Activated CD4-positive, alpha-beta T cell treated with anti-CD3 and anti-CD28 coated beads, Interleukin-2, amount 50 U/mL, for 24 hours (primary cell): Measurements from ENCODE around the gene DNAJC1.

Experiments used
- DNase-seq, 2 donors: peaks; one replicate each; pipeline ENCODE4 v3.0.0-alpha.2; 2020; ENCODE audit warnings: low read depth in 1 of 2, low spot score in 1 of 2

DNAJC1 gene

GRCh38 chr10:21771219-21771618, 232.3 kb downstream of the DNAJC1 start:
- no peak for DNase-seq

DNA sequence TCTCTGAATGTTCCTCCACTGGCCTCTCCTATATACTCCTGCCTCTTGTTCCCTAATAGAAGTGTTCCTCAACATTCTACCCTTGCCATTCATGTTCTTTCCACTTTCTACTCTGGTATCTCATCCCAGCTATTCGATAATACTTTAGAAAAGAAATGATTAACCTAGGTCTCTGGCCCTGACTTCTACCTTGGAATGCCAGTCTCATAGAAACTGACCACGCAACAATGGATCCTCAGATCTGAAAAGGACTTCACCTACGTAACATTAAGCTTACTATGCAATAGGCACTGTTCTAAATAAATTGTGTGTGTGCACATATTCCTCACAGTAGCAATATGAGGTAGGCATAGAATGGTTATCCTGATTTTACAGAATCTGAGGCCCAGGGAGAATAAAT, 234.5 kb downstream of the DNAJC1 start:
- no peak for DNase-seq

- DNase-seq, result no peak
Observed at GRCh38 chr10:21764466-21765189, 238.9 kb downstream of the DNAJC1 start.

- no peak for DNase-seq
Observed at GRCh38 chr10:21760332-21760731, 243.2 kb downstream of the DNAJC1 start.

DNA sequence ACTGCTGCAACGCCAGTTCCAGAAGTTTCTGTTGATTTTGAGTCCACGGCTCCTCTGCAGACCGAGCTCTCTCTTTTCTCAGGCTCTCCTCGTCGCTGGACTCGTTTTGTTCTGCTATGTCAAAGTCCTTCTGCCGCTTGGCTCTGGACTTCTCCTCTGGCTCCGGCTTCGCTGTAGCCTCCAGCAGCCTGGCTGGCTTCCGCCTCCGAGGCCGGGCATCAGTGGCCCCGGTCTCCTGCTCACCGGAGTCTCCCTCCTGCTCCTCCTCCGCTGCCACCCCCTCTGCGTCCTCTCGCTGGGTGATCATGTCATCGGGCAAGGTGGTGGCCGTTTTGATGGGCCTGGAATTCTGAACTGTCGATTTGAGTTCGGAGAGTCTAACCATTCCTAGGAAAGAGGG, 244.3 kb downstream of the DNAJC1 start:
- DNase-seq, result no peak

DNA sequence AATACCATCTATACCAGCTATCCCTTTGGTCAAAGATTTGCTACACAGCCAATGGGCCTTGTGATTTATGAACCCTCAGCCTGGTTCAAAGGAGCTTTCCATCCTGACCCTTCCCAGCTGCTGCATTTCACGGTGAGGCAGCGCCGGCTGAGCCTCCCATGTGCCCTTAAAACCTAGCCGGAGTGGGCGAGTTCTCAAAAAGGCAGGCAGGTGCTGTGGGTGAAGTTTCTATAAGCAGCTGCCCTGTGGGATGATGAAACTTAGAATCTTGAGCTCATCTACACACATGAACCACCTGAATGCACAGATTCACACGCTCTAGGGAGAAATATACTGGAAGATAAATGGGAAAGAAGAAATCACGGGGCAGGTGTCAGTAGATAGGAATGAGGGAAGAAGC, 244.8 kb downstream of the DNAJC1 start:
- no peak for DNase-seq

GRCh38 chr10:21758239-21758638, 245.3 kb downstream of the DNAJC1 start:
- DNase-seq, result no peak

GRCh38 chr10:21757185-21757901, 246.2 kb downstream of the DNAJC1 start:
- no peak for DNase-seq

GRCh38 chr10:21756707-21757106, 246.8 kb downstream of the DNAJC1 start:
- no peak for DNase-seq

DNA sequence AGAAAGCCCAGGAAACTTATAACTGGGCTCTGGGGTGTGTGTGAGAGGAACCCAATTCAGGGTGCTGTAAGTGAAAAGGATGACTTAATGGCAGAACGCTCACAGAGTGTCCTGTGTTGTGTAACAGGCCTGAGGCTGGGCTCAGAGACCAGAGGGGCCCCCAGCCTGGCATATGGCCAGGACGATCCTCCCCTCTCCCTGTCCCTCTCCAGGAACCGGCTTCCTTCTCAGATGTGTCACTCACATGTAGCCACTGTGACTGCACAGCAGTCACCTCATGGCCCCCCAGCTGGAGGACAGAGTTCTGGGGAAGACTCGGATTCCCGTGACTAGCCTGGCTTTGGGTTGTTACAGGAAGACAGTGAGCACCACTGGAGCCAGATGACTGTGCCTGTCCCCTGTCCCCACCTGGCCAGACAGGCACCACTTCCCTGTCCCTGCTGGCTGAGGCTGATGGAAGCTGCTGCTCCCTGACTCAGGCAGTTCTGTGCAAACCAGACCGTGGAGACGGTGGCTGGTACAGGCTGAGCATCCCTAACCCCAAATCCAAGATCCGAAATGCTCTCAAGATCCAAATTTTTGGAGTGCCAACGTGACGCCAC, 249.0 kb downstream of the DNAJC1 start:
- no peak for DNase-seq

DNA sequence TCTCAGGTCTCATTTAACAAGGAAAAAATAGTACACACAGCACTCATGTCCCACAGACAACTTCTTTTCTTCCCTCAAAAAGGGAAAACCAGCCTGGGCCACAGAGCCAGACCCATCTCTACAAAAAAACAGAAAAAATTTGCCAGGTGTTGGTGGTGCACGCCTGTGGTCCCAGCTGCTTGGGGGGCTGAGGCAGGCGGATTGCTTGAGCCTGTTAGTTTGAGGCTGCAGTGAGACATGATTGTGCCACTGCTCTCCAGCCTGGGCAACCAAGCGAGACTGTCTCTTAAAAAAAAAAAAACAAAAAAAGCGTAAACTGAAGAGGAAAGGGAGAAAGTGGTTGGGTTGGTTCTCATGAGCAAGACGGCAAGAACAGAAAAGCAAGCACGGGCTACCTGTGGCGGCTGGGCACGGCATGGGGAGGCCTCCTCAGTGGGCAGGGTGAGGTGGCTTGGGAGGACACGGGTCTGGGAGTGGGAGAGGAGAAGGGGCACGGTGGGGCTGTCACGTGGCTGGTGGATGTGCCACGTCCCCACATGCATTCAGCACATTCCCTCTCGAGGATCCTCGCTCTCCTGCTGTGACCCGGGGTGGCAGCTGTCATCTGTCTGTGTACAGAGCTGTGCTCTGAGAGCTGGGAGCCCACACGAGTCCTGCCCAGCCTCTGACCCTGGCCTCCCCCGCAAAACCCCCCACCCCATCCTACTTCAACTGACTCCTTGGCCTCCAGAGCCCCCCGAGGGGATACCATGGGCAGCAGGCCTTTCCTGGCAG, 249.8 kb downstream of the DNAJC1 start:
- no peak for DNase-seq

DNA sequence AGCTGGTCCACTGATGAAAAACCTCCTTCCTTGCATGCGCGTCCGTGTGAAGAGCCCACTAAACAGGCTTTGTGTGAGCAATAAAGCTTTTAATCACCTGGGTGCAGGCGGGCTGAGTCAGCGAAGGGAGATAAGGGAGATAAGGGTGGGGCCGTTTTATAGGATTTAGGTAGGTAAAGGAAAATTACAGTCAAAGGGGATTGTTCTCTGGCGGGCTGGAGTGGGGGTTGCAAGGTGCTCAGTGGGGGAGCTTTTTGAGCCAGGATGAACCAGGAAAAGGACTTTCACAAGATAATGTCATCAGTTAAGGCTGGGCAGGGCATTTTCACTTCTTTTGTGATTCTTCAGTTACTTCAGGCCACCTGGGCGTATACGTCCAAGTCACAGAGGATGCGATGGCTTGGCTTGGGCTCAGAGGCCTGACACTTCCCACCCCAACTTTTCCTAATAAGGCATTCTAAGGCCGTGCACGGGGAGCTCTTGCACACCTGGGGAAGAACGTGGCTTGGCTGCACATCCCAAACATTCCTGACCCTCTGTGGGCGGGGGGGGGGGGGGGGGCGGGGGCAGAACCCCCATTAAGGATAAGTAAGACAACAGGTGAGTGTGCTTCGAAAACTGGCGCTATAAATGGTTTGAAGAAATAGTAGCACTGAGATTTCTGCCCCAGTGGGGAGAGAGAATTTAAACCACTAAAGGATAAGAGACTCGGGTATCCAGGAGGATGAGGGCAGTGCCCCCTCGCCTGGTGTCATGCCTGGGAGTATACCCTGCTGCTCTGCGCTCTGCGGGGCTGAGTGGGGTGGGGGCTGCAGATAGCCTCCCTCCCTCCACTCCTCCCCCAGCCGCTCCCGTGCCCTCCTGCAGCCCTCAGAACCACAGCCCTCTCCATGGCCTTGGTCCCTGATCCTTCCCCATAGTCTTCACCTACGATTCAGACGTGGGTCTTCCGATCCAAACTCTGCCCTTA, 251.9 kb downstream of the DNAJC1 start:
- DNase-seq, result no peak

DNA sequence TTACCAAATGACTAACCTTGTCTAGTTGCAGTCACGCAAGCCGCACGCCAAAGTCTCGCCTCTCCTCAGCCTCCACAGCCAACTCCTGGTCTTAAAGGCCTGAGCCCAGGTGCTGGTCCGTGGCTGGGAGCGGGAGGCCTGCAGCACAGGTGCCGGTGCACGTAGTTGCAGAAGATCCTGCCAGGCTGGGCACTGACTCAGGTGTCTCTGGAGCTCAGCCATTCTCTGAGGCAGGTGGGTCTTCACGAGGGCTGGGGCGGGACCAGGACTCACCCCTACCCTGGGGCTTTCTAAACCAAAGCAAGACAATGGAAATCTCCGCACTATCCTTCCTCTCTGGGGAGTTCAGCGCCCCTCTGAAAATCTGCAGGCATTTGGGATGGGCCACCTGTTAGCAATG, 253.1 kb downstream of the DNAJC1 start:
- no peak for DNase-seq

GRCh38 chr10:21749788-21750187, 253.7 kb downstream of the DNAJC1 start:
- no peak for DNase-seq

- no peak for DNase-seq
Observed at GRCh38 chr10:21747809-21748208, 255.7 kb downstream of the DNAJC1 start.

GRCh38 chr10:21746118-21746517, 257.4 kb downstream of the DNAJC1 start:
- DNase-seq, result no peak

DNA sequence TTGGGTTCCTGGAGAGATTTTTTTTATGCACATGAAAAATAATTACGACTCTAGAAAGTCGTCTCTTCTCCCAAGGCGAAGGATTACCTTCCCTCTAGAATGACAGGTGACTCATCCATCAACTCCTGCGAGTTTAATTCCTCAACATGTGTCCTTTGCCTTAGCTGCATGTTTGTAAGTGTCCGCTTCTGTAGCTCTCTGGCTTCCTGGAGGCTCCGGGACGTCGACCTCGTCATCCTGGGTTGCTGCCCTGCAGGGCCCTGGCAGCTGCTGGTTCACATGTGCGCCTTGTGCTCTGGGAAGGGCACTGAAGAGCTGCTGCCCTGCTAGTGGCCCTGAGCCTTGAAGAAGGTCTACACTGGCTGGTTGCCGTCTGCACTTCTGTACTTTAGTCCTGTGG, 259.3 kb downstream of the DNAJC1 start:
- DNase-seq, result no peak

- DNase-seq, result no peak
Observed at GRCh38 chr10:21742740-21743412, 260.7 kb downstream of the DNAJC1 start.

DNA sequence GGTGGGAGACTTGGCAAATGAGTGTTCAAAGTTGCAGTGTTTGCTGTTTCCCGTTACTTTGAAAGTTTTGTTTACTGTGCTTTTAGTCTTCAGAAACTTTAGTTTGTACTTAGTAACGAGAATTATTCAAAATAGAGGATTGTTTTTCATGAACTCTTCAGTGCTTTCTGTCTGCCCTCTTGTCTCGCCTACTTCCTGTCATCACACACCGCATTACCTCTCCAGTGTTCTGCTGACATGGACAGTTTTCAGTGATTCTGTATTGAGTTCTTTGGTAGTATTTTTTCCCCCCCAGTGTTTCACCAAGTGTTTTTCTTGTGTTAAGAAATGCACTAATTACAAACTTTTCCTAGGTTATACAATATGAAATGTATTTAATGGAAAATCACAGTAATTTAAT, 262.5 kb downstream of the DNAJC1 start:
- no peak for DNase-seq

DNA sequence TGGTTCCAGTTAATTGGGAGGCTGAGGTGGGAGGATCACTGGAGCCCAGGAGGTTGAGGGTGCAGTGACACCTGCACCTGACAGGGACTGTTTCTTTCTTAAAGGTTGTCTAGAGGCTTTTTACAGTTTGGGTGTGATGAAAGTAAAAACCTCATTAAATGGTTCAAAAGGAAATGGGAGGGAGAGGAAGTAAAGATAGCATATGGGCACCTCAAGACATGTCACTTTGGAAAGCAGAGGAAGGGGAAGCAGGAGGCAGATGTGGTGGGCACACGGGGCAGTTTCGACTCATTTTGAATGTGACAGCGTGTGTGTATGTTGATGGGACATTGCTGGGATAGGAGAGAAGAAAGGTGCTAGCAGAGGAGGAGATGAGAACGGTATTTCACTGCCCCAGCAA, 266.4 kb downstream of the DNAJC1 start:
- DNase-seq, result no peak
